AG08396 (cell line): ENCODE data around the gene THAP3.

Experiments used
- DNase-seq: peaks from one replicate; pipeline ENCODE4 v3.0.0; 2012; ENCODE audit warnings: low spot score, mixed read lengths

Gene THAP3

GRCh38 chr1:6674771-6675170, 50.1 kb downstream of the THAP3 start:
- DNase-seq = no peak

GRCh38 chr1:6675941-6676340, 51.3 kb downstream of the THAP3 start:
- no peak for DNase-seq
